ENCODE measurements around the gene SH3PXD2A. TPM values are rescaled to one million over a fixed set of nuclear protein-coding genes. Genes with fewer than 3 reads are reported as not detected.
"Not testable (repeated sequence)": the region's sequence is repeated elsewhere in the genome, so short reads cannot be mapped to it uniquely, and the experiment has no call there.

Gene SH3PXD2A
- total RNA-seq, 2 experiments from 2014 or later = 6.7 to 7.7 TPM

DNA sequence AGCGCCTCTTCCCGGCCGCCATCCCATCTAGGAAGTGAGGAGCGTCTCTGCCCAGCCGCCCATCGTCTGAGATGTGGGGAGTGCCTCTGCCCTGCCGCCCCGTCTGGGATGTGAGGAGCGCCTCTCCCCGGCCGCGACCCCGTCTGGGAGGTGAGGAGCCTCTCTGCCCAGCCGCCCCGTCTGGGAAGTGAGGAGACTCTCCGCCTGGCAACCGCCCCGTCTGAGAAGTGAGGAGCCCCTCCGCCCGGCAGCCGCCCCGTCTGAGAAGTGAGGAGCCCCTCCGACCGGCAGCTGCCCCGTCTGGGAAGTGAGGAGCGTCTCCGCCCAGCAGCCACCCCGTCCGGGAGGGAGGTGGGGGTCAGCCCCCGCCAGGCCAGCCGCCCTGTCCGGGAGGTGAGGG, 248.3 kb downstream of the SH3PXD2A start:
- H3K27ac Mint-ChIP-seq; ATAC-seq; H3K36me3 Mint-ChIP-seq (ENCODE audit: low read depth); H3K4me3 Mint-ChIP-seq; H3K4me1 Mint-ChIP-seq; H3K27me3 Mint-ChIP-seq; CTCF ChIA-PET; DNase-seq; POLR2A ChIA-PET; H3K9me3 Mint-ChIP-seq (ENCODE audit: low read depth): not testable (repeated sequence)
- intact Hi-C loops (cut with DNase I, micrococcal nuclease) = loop anchor here in 1 of 2 experiments (2.0 kb wide), 1 partner anchor 36 kb away; no protein-coding TSS in a partner anchor

DNA sequence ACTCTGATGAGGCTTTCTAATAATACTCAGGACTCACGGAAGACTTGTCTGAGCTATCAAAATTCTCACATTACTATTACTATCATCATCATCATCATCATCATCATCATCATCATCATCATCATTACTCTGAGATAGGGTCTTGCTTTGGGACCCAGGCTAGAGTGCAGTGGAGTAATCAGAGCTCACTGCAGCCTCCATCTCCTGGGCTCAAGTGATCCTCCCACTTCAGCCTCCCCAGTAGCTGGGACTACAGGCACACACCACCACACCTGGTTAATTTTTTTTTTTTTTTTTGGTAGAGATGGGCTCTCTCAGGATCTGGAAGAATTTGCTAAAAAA, 249.3 kb downstream of the SH3PXD2A start:
- CTCF ChIA-PET = interaction anchor here (0.6 to 3.2 kb wide), 10 partner anchors 8 to 160 kb away, joined by 3 to 52 read pairs (median 4); no protein-coding TSS in a partner anchor
- H3K4me1 Mint-ChIP-seq; DNase-seq; H3K36me3 Mint-ChIP-seq (ENCODE audit: low read depth); H3K27ac Mint-ChIP-seq; H3K9me3 Mint-ChIP-seq (ENCODE audit: low read depth); H3K27me3 Mint-ChIP-seq; ATAC-seq; POLR2A ChIA-PET; H3K4me3 Mint-ChIP-seq: not testable (repeated sequence)
- intact Hi-C loops (cut with DNase I, micrococcal nuclease) = loop anchor here in 1 of 2 experiments (2.0 kb wide), 1 partner anchor 37 kb away; no protein-coding TSS in a partner anchor

DNA sequence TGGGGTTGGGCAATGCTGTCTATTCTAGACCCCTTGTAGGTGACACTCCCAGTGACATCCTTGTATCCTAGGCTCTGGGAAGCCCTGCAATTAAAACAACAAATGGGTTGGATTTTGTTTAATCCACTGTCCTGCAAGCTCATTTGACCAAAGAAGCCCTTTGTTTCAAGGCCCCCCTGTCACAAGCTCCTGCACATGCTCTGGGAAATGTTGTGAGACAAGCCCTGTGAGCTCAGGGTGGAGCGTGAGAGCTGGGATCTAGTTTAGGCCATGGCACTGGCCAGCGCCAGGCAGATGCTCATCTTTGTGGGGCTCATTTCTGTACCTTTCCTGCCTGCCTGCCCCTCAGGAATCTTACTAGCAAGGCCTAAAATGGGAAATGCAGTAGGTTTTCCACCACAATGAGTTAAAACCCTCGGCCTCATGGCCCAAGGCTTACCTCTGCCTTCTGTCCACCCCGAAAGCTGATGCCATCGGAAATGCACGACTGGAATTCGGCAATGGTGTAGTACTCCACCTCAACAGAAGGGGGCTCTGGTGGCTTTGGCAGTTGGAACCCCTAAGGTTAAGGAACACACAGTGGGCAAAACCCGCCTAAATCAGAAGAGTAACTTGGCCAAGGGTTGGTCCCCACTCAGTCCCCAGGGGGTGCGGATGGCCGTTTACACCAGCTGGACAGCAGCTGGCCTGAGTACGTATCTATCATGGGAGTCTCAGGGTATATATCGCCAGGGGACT, 249.8 kb downstream of the SH3PXD2A start:
- H3K4me3 Mint-ChIP-seq = no peak overlapping the region
- H3K4me1 Mint-ChIP-seq = no peaks in the 10 kb centered on the region
- peak; percentile 53 for ATAC-seq
- peaks cover 4% of the 10 kb centered on the region for H3K36me3 Mint-ChIP-seq (ENCODE audit: low read depth)
- intact Hi-C loops (cut with DNase I, micrococcal nuclease) = loop anchor here (1.0 to 2.0 kb wide), 2 partner anchors 37 to 81 kb away; no protein-coding TSS in a partner anchor
- CTCF ChIA-PET = interaction anchor here (0.6 to 3.2 kb wide), 15 partner anchors 9 to 160 kb away, joined by 3 to 52 read pairs (median 3); no protein-coding TSS in a partner anchor
- no peaks in the 10 kb centered on the region for H3K9me3 Mint-ChIP-seq (ENCODE audit: low read depth)
- H3K27ac Mint-ChIP-seq = no peak overlapping the region
- H3K27me3 Mint-ChIP-seq = no peaks in the 10 kb centered on the region
- POLR2A ChIA-PET = no interaction called here
- peak; percentile 66 for DNase-seq

DNA sequence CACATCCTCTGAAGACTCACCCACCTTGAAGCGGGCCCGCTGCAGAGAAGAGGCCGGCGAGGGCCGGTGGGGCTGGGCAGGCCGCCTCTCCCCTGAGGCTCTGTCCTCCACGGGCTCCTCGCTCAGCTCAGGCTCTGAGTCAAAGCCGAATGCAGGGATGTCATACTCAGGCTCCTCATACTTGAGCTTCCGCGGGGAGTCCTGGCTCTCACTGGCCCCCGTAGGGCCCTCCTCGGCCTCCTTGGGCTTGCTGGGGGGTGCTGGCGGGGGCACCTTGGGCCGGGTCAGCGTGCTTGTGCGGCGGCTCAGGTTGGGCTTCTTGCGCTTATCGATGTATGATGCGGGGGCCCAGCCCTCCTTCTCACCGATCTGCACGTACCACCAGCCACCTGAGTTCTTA, 252.0 kb downstream of the SH3PXD2A start:
- ATAC-seq = no peak
- ChIA-PET CTCF (interaction anchor here (1.3 to 3.2 kb wide), 2 partner anchors 10 to 83 kb away, joined by 4 to 52 read pairs; no protein-coding TSS in a partner anchor), POLR2A (no interaction called here)
- no peak for DNase-seq
- Mint-ChIP-seq H3K36me3 (ENCODE audit: low read depth) (peaks cover 4% of the 10 kb centered on the region), H3K27me3 (no peaks in the 10 kb centered on the region), H3K4me3 (no peak overlapping the region), H3K9me3 (ENCODE audit: low read depth) (no peaks in the 10 kb centered on the region), H3K4me1 (no peaks in the 10 kb centered on the region), H3K27ac (no peak overlapping the region)
- intact Hi-C loops (cut with DNase I, micrococcal nuclease) = no loop called here

DNA sequence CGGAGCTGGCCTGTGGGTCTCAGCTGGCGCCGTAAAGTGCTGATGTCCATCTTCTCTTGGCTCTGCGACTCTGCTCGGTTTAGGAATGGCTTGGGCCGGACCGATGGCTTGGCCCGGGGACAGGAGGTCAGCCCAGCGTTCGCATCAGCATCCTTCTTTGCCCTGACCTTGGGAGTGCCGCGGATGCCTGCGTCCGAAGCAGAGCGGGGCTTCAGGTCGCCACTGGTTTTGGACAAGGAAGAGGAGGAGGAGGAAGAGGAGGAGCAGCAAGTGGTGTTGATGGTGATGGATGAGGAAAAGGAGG, 252.6 kb downstream of the SH3PXD2A start:
- H3K4me1 Mint-ChIP-seq = no peaks in the 10 kb centered on the region

DNA sequence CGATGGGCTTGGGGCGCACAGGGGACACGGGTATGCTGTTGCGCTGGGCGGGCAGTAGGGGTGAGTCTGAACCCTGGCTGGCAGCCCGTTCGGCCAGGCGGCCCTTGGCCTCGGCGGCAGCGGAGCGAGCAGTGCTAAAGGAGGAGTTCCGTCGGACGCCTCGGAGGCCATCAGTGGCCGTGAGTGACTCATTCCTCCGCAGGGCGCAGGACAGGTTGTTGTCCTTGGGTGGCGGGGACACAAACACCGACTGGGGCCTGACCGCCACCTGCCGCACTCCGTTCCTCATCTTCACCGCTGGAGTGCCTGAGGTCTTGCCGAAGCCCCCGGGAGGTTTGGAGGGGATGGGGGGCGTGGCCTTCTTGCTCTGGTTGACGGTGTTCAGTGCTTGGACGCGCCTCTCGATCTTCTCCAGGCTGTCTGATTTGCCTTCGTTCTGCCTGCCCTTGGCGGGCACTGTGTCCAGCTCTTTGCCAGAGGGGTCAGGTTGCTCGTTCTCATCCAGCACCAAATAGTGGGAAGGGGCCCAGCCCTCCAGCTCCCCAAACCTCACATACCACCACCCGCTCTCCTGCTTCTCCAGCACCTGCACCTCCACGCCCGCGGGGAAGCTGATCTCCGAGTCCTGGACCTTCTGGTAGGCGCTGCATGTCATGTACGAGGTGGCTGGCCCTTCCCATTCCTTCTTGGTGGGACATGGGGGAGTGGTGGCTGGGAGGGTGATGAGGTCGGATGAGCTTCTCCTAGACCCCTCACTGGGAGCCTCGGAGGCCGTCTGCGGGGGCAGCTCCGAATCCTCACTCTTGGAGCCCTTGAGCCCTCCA, 253.1 kb downstream of the SH3PXD2A start:
- H3K4me1 Mint-ChIP-seq = no peaks in the 10 kb centered on the region
- H3K27me3 Mint-ChIP-seq = no peaks in the 10 kb centered on the region
- no peak overlapping the region for H3K27ac Mint-ChIP-seq
- H3K4me3 Mint-ChIP-seq = no peak overlapping the region
- ChIA-PET POLR2A (no interaction called here), CTCF (interaction anchor here (1.3 kb wide), 1 partner anchor 9 kb away, joined by 4 read pairs; no protein-coding TSS in a partner anchor)
- no peaks in the 10 kb centered on the region for H3K9me3 Mint-ChIP-seq (ENCODE audit: low read depth)
- DNase-seq (no peak), ATAC-seq (no peak)
- intact Hi-C loops (cut with DNase I, micrococcal nuclease) = no loop called here
- H3K36me3 Mint-ChIP-seq (ENCODE audit: low read depth) = peaks cover 4% of the 10 kb centered on the region

More for the DNA sequence above, 252.6 kb downstream of the SH3PXD2A start:
- DNase-seq (no peak), ATAC-seq (no peak)
- Mint-ChIP-seq H3K27me3 (no peaks in the 10 kb centered on the region), H3K27ac (no peak overlapping the region), H3K36me3 (ENCODE audit: low read depth) (peaks cover 4% of the 10 kb centered on the region), H3K4me3 (no peak overlapping the region), H3K9me3 (ENCODE audit: low read depth) (no peaks in the 10 kb centered on the region)
- CTCF ChIA-PET = interaction anchor here (1.3 kb wide), 1 partner anchor 10 kb away, joined by 4 read pairs; no protein-coding TSS in a partner anchor
- POLR2A ChIA-PET = no interaction called here
- intact Hi-C loops (cut with DNase I, micrococcal nuclease) = no loop called here

DNA sequence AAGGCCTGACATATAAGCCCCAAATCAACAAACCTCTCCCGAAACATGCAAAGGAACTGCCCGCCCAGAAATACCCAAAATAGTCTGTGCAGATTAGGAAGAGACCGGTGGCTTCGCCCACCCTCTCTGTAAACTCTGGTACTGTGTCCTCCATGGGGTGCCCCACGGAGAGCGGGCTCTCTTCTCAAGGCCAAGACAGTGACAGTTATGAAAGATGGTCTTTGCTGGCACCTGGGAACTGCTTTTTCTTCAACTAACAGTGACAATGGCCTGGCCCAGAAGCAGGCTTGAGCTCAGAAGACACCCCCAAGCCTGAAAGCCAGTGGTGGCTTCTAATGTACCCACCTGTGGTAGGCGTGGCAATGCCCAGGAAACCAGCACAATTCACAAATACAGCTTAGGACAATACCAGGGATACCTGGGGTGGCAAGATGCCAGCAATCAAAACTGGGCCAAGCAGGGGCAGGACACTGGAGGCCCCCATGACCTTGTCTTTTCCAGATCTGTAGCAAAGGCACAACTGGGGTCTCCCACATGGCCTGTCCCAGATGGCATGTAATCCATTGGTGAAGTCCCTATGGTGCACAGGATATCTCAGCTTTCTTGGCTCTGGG, 254.3 kb downstream of the SH3PXD2A start:
- POLR2A ChIA-PET = no interaction called here
- DNase-seq (no peak), ATAC-seq (no peak)
- Mint-ChIP-seq H3K27ac (no peak overlapping the region), H3K27me3 (no peaks in the 10 kb centered on the region), H3K9me3 (ENCODE audit: low read depth) (no peaks in the 10 kb centered on the region), H3K4me1 (no peaks in the 10 kb centered on the region), H3K4me3 (no peak overlapping the region), H3K36me3 (ENCODE audit: low read depth) (peaks cover 3% of the 10 kb centered on the region)
- intact Hi-C loops (cut with DNase I, micrococcal nuclease) = no loop called here
- CTCF ChIA-PET = interaction anchor here (0.8 kb wide), 1 partner anchor 85 kb away, joined by 3 read pairs; no protein-coding TSS in a partner anchor

DNA sequence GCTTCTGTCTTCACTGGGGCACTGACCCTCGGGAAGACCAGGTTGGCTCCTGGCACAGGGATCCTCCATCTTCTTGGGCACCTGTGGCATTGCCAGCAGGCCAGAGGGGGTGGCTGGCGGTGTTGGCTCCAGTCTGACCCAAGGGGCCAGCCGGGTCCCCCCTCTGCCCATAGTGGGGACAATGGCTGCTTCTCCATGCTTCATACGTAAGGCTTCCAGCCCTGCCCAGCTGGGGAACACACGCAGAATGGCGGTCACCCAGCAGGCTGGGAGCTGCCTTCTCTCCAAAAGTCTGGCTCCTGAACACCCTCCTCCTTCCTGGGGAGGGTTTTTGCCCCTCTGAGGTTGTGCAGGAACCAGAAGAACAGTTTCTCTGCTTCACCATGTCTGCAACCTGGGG, 255.1 kb downstream of the SH3PXD2A start:
- intact Hi-C loops (cut with DNase I, micrococcal nuclease) = no loop called here
- Mint-ChIP-seq H3K27me3 (no peaks in the 10 kb centered on the region), H3K36me3 (ENCODE audit: low read depth) (peaks cover 1% of the 10 kb centered on the region), H3K9me3 (ENCODE audit: low read depth) (no peaks in the 10 kb centered on the region), H3K4me3 (no peak overlapping the region), H3K27ac (no peak overlapping the region), H3K4me1 (no peaks in the 10 kb centered on the region)
- DNase-seq (no peak), ATAC-seq (no peak)
- POLR2A ChIA-PET = no interaction called here
- CTCF ChIA-PET = interaction anchor here (0.8 kb wide), 1 partner anchor 58 kb away, joined by 3 read pairs; no protein-coding TSS in a partner anchor

DNA sequence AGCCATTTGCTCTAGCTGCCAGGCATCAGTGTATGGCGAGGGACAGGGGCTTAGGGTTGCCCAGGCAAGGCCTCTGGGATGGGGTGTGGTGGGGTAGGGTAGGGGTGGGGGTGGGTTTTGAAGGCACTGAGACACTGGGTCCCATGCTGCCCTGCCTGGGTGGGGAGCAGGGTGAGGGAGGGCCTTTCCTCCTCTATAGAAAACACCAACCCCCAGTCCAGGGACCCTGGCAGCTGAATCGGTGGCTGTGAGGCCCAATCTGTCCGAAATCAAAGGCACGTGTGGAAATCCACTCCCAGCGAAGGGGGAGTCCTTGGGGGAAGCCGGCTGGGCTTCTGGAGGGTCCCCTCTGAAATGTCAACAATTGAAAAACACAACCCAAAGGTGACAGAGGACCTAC, 255.5 kb downstream of the SH3PXD2A start:
- H3K9me3 Mint-ChIP-seq (ENCODE audit: low read depth) = no peaks in the 10 kb centered on the region
- intact Hi-C loops (cut with DNase I, micrococcal nuclease) = no loop called here
- CTCF ChIA-PET = interaction anchor here (0.8 to 1.3 kb wide), 2 partner anchors 14 to 58 kb away, joined by 3 read pairs; no protein-coding TSS in a partner anchor

DNA sequence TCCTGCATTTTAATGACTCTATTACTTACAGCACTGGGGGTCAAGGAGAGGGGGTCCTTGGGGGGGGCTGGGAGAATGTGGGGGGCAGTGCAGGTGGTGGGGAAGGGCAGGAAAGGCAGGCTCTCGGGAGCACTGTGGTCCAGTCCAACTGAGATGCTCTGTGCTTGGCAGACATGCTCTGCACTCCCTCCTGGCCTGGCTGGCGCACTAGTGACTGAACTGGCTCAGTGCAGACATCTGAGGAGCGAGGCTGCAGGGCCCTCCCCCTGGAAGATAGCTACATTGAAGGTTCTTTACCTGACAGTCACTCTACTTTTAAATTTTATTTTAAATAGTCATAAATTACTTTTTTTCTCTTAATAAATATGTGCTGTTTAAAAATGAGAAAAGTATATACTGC, 256.2 kb downstream of the SH3PXD2A start:
- no peaks in the 10 kb centered on the region for H3K27me3 Mint-ChIP-seq
- intact Hi-C loops (cut with DNase I, micrococcal nuclease) = no loop called here
- H3K9me3 Mint-ChIP-seq (ENCODE audit: low read depth) = no peaks in the 10 kb centered on the region
- CTCF ChIA-PET = interaction anchor here (1.3 to 2.8 kb wide), 2 partner anchors 15 to 88 kb away, joined by 3 to 25 read pairs; no protein-coding TSS in a partner anchor
- ATAC-seq = no peak
- no peak for DNase-seq
- peaks cover 1% of the 10 kb centered on the region for H3K36me3 Mint-ChIP-seq (ENCODE audit: low read depth)
- POLR2A ChIA-PET = no interaction called here
- no peak overlapping the region for H3K27ac Mint-ChIP-seq
- no peak overlapping the region for H3K4me3 Mint-ChIP-seq
- H3K4me1 Mint-ChIP-seq = no peaks in the 10 kb centered on the region

More for the DNA sequence above, 255.5 kb downstream of the SH3PXD2A start:
- Mint-ChIP-seq H3K4me1 (no peaks in the 10 kb centered on the region), H3K4me3 (no peak overlapping the region), H3K27ac (no peak overlapping the region), H3K36me3 (ENCODE audit: low read depth) (peaks cover 1% of the 10 kb centered on the region), H3K27me3 (no peaks in the 10 kb centered on the region)
- DNase-seq = no peak
- ATAC-seq = no peak
- POLR2A ChIA-PET = no interaction called here

DNA sequence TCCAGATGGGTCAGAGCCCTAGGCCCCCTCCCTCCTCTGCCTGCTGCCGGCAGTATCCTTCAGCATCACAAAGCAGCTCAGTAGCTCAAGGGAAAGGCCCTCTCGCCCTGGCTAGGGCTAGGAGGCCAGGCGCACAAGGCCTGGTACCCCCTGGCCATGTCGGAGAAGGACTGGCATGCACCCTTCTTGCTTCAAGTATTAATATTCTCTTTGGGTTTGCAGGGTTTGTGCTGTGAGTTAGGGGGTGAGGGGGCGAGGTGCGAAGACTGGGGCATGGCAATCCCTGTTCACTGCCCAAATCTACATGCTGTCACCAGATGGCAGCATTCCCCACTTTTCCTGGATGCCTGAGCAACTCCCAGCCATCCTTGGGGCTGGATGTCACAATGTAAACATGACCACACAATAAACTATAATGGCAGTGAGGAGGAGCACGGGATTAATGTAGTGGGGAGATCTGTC, 256.7 kb downstream of the SH3PXD2A start:
- peak; percentile 48 for DNase-seq

More for the DNA sequence above, 256.7 kb downstream of the SH3PXD2A start:
- intact Hi-C loops (cut with DNase I, micrococcal nuclease) = loop anchor here in 1 of 2 experiments (1.0 kb wide), 1 partner anchor 88 kb away; no protein-coding TSS in a partner anchor
- no peaks in the 10 kb centered on the region for H3K27me3 Mint-ChIP-seq
- CTCF ChIA-PET = interaction anchor here (1.3 to 2.8 kb wide), 3 partner anchors 15 to 90 kb away, joined by 3 to 25 read pairs (median 4); no protein-coding TSS in a partner anchor
- POLR2A ChIA-PET = no interaction called here
- no peaks in the 10 kb centered on the region for H3K9me3 Mint-ChIP-seq (ENCODE audit: low read depth)
- H3K4me3 Mint-ChIP-seq = no peak overlapping the region
- no peaks in the 10 kb centered on the region for H3K4me1 Mint-ChIP-seq
- H3K27ac Mint-ChIP-seq = no peak overlapping the region
- peak; percentile 26 for ATAC-seq
- H3K36me3 Mint-ChIP-seq (ENCODE audit: low read depth) = peaks cover 1% of the 10 kb centered on the region

All from activated CD4-positive, alpha-beta T cell treated with anti-CD3 and anti-CD28 coated beads for 36 hours (primary cell).